Hindlimb muscle (tissue), 1 donor: Measurements from ENCODE around the gene FES. TPM values are rescaled to one million over a fixed set of nuclear protein-coding genes. Genes with fewer than 3 reads are reported as not detected.
"Not testable (repeated sequence)": the region's sequence is repeated elsewhere in the genome, so short reads cannot be mapped to it uniquely, and the experiment has no call there.

Experiments used
- DNase-seq: peaks from one replicate; pipeline ENCODE4 v3.0.0-alpha.2; 2013
- polyA plus RNA-seq: library from polyadenylated mRNA; unstranded; fragments of 120-200 nt; gene quantifications from one replicate; pipeline ENCODE4 v1.2.1, GENCODE V29; 2013; ENCODE audit not compliant: insufficient read length

The FES gene
- polyA plus RNA-seq = 16.4 TPM

DNA sequence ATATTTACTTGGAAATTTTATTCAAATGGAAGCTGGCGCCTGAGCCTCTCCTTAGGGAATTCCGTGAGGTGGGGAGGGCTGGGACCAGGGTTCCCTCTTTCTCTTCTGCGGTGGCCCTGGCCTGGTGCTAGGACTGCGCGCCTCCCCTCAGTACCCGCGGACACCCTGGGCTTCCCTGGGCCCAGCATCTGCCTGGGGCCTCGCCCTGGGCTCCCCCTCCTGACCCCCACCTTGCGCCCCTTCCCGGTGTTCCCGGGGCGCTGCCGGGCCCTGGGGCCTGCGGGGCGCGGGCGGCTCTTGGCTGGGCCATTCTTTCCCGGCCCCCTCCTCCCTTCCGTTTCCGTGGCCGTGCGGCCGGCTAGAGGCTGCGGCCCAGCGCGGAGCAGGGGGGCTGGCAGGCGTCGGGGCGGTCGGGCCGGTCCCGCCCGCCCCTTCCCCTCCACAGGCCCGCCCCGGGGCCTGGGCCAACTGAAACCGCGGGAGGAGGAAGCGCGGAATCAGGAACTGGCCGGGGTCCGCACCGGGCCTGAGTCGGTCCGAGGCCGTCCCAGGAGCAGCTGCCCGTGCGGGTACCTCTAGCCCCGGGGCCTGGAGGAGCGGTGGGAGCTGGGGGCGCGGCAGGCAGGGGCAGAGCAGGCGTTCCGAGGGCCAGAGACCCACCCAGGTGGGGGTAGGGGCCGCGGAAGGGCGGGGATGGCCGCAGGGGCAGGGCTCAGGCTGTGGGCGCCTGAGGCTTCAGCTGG, at the start of gene FES:
TSS of gene FES (plus strand) at position 529 of the 743 bp plus-strand sequence. CDS start 542 bp downstream, outside the sequence.
- DNase-seq = peak; percentile 85

DNA sequence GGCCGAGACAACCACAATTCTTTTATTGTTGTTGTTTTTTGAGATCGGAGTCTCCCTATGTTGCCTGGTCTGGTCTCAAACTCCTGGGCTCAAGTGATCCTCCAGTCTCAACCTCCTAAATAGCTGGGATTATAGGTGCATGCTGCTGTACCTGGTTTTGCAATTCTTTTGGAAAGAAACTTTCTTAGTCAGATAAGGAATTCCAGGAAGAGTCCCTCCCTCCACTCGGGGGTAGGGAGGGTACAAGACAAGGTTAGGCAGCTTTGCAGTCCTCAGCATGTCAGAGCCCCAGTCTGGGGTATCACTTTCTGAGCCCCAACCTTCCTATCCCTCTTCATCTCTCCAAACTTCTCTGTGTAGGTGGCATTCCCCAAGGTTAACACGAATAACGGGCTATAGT, 49.7 kb upstream of the FES start:
- DNase-seq = no peak

DNA sequence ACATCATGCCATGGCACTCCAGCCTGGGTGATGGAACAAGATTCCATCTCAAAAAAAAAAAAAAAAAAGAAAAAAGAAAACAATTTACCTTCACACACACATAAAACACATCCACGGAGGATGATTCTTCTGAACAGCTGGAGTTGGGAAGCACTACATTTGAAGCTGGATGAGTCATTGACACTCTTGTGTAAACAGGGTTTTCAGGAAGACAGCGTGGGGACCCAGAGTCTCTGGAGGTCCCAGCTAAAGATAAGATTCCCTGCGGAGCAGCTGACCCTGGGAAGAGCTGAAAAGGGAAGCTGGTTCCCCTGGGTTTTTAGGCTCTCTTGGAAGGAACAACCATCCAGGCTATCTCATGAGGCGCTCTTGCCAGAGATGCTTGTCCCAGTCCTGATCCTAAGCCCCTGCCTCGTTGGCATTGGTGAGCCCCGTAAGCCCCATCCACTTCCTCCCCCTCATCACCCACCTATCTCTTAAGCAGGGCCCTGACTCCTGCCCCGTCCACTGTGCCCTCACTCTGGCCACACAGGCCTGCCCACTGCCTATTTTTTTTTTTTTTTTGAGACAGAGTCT, 47.9 kb upstream of the FES start:
- DNase-seq = no peak

DNA sequence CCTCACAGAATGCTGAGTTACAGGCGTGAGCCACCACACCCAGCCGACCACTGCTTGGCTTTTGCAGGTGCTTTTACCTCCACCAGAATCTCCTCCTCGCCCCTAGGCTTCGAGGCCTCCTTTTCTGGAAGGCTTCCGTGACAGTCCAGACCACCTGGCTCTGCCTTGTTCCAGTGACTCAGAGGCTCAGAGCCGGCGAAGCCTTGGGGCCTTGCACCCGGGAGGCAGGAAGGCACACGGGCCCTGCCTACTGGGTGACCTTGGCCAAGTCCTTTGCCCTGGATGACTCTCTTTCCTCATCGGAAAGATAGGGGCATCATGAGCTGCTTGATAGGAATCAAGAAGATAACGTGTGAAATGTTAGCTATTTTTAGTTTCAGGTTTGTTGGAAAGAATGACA, 47.2 kb upstream of the FES start:
- DNase-seq = no peak

DNA sequence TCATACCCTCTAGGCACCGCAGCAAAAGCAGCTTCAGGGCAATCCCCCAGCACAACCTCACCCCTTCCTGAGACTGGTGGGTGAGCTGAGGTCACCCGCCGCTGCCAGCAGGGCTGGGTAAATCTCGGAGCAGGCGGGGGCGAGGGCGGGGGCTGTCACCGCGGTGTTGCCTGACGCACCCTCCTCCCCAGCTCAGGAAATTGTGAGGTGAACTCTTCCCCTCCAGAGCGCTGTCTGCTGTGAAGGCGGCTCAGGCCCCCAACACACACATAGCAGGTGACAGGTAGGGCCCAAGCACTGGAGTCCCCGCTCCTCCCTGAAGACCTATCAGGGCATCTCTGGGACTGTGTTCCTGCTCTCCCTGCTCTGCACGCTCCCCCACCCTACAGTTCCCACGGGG, 46.2 kb upstream of the FES start:
- no peak for DNase-seq

DNA sequence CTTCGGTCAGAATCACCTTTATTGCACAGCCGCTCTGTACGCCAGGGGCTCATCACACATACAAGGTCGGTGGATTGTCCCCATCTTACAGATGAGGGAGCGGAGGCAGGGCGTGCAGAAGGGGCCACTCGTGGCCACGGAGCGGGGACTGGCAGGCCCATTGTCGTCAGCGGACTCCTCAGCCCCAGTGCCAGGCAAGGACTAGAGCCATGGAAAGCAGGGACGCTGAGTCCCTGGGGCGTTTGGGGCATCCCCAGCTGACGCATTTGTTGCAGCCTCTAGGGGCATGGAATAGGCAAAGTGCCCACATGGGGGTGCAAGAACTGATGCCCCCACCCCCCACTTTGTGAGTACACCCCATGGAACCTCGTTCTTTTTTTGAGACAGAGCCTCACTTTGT, 45.8 kb upstream of the FES start:
- no peak for DNase-seq

DNA sequence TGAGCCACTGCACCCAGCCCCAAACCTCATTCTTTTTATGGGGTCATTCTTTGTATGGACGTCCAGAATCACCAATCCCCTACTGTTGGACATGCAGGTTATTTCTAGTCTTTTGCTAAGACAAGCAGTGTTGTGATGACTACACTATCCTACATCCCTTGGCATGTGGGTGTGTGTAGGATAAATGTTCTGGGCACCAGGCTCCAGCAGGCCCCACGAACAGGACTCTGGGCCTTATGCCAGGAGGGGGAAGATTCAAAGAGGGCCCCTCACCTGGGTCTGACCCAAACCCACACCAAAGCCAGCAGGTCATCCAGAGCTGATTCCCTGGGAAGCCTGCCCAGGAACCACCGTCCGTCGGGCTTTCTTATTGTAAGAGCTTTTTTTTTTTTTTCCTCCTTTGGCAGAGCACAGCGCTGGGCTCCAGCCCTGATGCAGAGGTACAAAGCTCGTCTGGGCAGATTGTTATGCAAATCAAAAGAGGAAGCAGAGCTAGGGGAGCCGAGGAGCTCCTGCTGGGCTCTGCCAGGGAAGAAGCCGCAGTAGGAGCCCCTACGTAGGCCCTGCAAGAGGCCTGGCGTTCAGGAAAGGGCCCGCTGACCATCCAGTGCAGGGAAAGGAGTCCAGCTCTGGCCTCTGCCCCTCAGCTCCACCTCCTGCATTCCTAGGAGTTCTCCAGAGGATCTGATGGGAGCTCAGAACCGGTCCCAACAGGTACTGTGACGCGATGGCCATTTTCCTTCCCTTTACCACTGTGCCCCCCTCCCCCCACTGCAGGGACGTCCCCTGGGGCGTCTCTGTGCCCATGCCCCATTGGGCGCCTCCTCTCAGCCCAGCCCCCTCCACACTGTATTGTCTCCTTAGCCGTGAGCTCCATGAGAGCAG, 44.9 kb upstream of the FES start:
- DNase-seq = no peak

DNA sequence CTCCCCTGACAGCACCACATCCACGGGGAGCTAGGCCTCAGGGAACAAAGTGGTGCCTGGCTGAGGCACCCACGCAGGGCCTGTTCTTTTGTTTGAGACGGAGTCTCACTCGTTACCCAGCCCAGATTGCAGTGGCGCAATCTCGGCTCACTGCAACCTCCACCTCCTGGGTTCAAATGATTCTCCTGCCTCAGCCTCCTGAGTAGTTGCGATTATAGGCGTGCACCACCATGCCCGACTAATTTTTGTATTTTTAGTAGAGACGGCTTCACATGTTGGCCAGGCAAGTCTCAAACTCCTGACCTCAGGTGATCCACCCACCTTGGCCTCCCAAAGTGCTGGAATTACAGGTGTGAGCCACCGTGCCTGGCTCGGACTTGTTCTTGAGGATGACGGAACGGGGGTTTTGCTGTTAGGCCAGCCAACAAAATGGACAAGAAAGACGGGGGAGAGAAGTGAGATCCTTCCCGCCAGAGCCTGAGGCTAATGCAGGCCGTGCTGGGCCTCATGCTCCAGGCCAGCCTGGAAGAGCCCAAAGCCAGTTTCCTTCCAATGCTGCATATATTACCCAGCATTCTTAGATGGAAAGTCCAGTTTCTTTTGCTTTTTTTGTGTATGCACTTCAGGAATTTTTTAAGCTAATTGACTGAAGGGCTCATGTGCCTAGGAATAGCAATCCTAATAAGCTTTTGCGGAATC, 44.0 kb upstream of the FES start:
- no peak for DNase-seq

DNA sequence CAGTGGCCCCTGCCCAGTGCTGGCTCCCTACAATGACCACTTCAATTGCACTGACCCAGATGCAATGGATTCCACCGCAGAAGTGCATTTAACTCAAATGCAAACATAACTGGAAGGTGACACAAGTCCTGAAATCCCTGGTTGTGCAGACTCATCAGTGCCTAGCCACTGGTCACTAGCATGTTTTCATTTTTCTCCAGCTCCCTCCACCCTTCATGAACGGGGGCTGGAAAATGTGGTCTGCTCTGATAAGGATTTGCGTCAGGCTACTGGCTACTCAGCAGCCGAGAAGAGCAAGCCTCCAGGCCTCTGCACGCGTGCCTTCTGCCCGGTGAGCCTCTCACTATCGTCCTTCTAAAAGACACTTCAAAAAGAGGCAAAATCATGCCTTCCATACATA, 43.4 kb upstream of the FES start:
- DNase-seq = no peak

DNA sequence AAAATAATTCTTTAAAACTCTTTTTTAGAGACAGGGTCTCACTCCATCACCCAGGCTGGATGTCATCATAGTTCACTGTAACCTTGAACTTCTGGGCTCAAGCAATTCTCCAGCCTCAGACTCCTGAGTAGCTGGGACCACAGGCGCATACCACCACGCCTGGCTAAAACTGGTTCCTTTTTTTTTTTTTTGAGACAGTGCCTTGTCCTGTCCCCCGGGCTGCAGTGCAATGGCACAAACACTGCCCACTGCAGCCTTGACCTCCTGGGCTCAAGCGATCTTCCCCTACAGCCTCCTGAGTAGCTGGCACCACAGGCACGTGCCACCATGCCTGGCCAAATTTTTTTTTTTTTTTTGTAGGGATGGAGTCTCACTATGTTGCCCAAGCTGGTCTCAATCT, 39.6 kb upstream of the FES start:
- DNase-seq = no peak

DNA sequence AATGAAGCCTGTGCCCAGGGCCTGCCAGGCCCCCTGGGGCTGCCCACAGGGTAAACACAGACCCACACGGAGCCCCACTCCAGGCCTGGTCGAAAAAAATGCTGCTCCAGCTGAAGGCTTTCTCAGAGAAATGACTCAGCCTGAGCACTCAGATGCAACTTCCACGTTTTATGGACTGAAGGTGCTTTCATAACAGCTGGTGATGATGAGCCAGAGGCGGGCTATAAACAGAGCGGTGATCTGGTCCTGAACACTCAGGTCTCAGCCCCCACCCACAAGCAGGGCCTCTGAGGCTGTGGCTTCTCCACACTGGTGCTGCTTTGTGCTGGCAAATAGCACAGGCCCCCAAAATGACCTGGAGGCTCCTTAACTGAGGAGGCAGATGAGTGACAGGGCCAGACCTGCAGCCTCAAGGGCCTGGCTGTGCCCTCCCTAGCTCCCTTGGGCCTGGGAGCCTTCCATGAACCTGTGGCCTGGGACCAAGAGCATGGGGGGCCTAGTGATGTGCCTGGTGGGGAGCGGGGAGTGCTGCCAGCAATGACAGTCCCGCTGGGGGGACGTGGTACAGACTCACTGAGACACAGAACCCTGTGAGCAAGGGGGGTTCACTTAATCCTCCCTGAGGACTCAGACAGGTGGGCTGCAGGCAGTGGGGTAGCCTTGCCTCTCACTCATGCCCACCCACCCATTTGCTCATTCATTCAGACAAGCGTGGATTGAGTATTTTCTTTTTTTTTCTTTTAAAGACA, 38.9 kb upstream of the FES start:
- DNase-seq = no peak

DNA sequence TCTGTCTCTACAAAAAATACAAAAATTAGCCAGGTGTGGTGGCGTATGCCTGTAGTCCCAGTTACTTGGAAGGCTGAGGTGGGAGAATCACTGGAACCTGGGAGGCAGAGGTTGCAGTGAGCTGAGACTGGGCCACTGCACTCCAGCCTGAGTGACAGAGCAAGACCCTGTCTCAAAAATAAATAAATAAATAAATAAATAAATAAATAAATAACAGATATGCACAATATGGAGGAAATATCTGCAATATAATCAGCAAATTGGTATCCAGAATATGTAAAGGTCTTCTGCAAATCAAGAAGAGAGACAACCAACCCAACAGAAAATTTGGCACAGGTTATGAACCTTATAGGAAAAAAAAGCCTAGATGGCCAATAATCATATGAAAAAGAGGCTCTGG, 34.9 kb upstream of the FES start:
- DNase-seq = not testable (repeated sequence)

DNA sequence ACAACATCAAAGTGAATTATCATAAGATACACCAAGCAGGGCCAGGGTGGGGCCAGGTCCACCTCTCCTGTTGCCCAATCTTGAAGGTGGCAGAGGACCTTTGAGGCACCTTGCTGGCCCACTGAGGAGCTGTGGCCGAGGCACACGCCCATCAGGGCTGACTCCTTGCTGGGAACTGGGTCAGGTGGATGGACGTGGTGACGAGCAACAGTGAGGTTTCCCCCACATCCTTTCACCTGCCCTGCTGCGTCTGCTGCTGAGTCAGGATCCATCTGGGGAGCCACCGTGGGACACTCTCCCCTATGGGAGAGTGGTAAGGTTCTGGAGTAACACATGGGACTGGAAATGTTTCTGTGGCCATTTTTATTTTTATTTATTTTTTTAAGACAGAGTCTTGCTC, 33.2 kb upstream of the FES start:
- DNase-seq = no peak

DNA sequence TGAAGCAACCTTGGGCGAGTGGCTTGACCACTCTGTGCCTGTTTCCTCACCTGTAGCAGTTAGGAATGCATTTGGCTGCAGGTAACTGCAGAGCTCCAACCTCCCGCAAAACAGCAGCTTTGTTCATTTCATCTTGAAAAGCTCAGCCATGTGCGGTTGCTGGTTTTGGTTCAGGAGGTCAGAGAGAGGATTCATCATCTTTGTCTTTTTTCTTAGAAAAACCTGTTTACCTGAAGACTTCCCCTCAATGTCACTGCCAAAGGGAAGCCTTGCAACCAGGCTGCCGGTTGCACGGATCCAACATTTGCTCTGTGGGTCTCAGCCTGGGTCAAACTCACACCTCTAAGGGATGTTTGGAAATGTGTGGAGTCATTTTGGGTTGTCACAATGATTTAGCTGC, 32.4 kb upstream of the FES start:
- DNase-seq = no peak

DNA sequence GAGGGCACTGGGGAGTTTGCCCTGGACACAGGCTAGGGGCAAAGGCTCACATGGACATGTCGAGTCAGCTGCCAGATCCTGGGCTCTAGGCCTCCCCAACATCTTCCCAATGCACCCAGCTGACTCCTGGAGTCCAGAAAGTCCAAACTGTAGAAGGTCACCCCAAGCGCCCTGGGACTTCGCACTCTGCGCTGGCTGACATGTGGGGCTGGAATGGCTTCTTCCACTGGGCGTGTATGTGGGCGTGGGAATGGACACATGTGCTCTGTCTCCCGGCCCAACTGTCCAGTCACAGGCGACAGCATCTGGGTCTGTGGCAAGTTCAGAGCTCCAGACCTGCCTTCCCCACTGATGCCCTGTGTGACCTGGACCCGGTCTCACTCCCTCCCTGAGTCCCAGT, 29.2 kb upstream of the FES start:
- no peak for DNase-seq

DNA sequence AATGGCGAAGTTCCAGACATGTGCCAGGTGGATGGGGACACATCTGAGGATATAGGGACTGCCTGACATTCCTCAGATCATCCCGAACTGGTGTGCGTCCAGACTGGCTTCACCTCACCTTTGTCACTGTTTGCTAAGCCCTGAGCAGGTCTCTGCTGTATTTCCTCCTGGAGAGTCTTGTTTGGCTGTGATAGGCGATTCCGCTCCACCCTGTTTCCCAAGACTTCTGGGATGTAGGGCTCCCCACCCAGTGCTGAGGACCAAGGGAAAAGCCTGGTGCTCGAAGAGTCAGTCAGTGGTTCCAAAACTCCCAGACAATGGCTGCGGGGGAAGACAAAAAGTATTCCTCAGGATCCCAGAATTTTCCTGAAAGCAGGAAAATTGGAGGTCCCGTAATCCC, 27.0 kb upstream of the FES start:
- no peak for DNase-seq

DNA sequence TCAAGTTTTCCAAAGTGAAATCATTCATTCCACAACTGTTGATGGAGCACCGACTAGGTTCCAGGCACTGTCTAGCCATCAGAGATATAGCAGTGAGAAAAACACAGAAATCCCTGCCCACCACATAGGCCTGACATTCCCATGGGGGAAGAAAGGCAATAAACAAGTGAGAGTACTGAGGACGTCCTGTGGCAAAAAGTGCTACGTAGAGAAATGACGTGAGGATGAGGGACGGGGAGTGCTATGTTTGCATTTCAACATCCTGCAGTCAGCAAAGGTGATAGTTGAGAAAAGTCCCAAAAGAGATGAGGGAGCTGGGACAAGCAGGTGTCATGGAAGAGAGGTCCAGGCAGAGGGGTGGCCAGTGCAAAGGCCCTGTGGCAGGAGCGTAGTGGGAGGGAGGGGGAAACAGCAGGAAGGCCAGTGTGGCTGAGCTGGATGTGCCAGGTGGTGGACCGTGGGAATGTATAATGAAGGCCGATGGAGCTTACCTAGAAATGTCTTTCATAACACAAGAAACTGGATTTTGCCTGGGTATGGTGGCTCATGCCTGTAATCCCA, 26.3 kb upstream of the FES start:
- DNase-seq = no peak

DNA sequence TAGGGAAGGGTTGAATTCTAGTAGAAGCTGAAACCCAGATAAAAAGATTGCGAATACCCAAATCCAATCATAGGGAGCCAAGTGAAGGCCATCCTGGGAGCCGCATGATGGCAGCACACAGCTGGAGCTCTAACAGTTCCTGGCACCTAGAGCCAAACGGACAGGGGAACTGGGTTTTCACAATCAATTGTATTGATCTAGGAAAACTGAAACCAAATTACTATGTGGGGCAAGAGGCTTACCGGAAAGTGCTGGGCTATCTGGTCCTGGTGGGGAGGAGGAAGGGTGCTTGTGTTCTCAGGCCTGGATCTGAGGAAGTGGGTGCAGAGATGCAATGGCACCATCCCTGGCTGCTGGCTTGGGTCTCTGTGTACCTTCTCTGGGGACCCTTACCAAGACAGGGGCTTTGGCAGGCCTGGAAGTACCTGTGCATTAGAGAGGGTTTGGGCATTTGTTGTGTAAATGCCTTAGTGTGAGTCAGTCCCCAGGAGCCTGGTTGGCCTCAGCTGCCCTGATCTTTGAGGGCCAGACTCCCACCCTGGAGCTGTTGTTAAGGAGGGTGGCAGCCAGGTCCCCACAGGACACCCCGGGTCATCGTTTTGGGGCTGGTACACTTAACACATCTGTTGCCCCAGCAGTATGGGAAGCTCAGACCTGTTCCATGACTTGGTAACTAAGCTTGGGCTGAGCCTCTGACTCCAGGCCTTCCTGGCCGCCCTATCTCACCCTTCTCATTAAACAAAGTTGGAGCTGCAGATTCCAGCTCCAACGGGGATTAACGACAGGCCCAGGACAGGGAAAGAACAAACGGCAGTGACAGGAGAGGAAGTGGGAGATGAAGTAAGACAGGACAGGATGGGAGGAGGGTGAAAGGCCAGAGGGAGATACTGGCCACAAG, 24.8 kb upstream of the FES start:
- no peak for DNase-seq

DNA sequence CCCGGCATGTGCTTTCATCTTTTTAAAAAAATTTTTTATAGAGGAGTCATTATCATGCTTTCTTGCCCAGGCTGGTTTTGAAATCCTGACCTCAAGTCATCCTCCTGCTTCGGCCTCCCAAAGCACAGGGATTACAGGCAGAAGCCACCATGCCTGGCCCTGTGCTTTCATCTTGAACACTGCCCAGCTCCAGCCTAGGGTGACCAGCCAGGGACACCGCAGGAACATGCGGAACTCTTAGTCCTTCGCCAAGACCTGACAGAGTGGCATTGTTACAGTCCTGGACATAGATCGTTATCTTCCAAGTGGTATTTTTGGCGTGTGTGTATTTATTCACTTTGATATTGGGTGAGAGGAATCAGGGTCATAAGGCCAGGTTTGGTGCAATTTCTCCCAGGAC, 23.9 kb upstream of the FES start:
- DNase-seq = no peak

DNA sequence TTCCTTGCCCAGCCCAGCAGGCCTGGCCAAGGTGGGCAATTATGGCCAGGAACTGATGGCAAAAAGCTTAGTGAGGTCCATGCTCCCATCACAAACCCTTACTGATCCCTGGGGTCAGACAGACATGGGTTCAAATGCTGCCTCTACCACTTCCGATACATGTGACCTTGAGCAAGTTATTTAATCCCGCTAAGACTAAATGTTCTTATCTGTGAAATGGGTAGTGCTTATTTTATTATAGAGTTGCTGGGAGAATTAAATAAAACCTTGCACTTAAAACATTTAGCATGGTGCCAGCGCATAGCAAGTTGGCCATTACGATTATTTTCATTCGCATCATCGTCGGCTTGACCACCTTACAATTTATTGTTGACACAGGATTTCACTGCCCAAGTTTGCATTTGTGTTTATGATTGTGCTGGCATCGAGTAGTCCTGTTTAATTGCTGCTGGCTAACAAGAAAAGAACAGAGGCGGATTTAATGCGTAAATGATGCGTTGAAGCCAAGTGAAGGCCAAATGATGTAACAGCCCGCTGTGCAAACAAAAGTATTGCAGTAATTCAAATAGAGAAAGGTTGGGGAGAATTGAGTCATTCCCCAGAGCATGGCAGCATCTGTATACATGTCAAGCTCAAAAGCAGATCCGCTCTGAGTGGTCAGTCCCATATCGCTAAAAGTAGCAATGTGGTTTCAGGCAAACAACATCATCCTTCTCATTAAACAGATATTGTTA, 23.2 kb upstream of the FES start:
- no peak for DNase-seq
